Smooth muscle cell (in vitro differentiated cells): ENCODE measurements around the gene SLC13A3. TPM values are rescaled to one million over a fixed set of nuclear protein-coding genes. Genes with fewer than 3 reads are reported as not detected.

Experiments used
- DNase-seq: peaks from one replicate; lab custom pipeline; 2025; ENCODE audit not compliant: unreplicated experiment; lab: John Stamatoyannopoulos, UW
- H2AFZ ChIP-seq: fragments of 200-600 bp; sonication (generic); 2 replicates; pipeline ENCODE4 v1.6.0; 2016; ENCODE audit warnings: antibody characterized with exemption, low read depth, mild to moderate bottlenecking
- H3F3A ChIP-seq: fragments of 200-600 bp; sonication (generic); 2 replicates; pipeline ENCODE4 v1.6.0; 2017; ENCODE audit warnings: antibody characterized with exemption, low read depth
- H3K27ac ChIP-seq: fragments of 200-600 bp; sonication (generic); 2 replicates; pipeline ENCODE4 v1.5.1; 2016; ENCODE audit warnings: low read depth, mild to moderate bottlenecking
- H3K27me3 ChIP-seq: fragments of 200-600 bp; sonication (generic); 2 replicates; pipeline ENCODE4 v1.6.1; 2016; ENCODE audit warnings: low read depth, mild to moderate bottlenecking
- H3K36me3 ChIP-seq: fragments of 200-600 bp; sonication (generic); 2 replicates; pipeline ENCODE4 v1.5.1; 2016; ENCODE audit warnings: low read depth
- H3K4me1 ChIP-seq: fragments of 200-600 bp; sonication (generic); 2 replicates; pipeline ENCODE4 v1.5.1; 2016; ENCODE audit warnings: low read depth
- H3K4me2 ChIP-seq: fragments of 200-600 bp; sonication (generic); 2 replicates; pipeline ENCODE4 v1.6.0; 2016; ENCODE audit warnings: mild to moderate bottlenecking
- H3K4me3 ChIP-seq: fragments of 200-600 bp; sonication (generic); 2 replicates; pipeline ENCODE4 v1.5.1; 2016; ENCODE audit warnings: mild to moderate bottlenecking
- H3K79me2 ChIP-seq: fragments of 200-600 bp; sonication (generic); 2 replicates; pipeline ENCODE4 v1.6.0; 2016; ENCODE audit warnings: low read depth, mild to moderate bottlenecking
- H3K9ac ChIP-seq: fragments of 200-600 bp; sonication (generic); 2 replicates; pipeline ENCODE4 v1.6.0; 2016; ENCODE audit warnings: low read depth
- H3K9me3 ChIP-seq: fragments of 200-600 bp; sonication (generic); replicated peaks from 2 replicates; pipeline ENCODE4 v1.5.1; 2016; ENCODE audit warnings: low read depth
- H4K20me1 ChIP-seq: fragments of 200-600 bp; sonication (generic); 2 replicates; pipeline ENCODE4 v1.6.0; 2016; ENCODE audit warnings: low read depth
- CTCF ChIP-seq: fragments of 200-600 bp; sonication (generic); IDR thresholded peaks from 2 replicates; pipeline ENCODE4 v1.5.1; 2017; ENCODE audit warnings: borderline replicate concordance, mild to moderate bottlenecking, antibody characterized with exemption; ENCODE audit not compliant: insufficient read depth, poor library complexity, severe bottlenecking
- WGBS: methylation state at CpG from one replicate; pipeline ENCODE4 v1.1.7; 2016; ENCODE audit warnings: low lambda C conversion rate; 5-methylcytosine and 5-hydroxymethylcytosine counted together
- polyA plus RNA-seq: library from polyadenylated mRNA; unstranded; fragments of >200 nt; fragmentation: Nextera tagmentation; extraction: Ambion mirVana; gene quantifications from 2 replicates; pipeline ENCODE4 v1.2.1, GENCODE V29; 2016
- total RNA-seq: library from RNA; depleted of rRNA; stranded (reverse); fragments of >200 nt; gene quantifications from 2 replicates; pipeline ENCODE4 v1.2.3, GENCODE V29; 2014

Gene SLC13A3
- total and polyA plus RNA-seq, 2 experiments from 2014 or later, result 6.4 to 7.7 TPM

DNA sequence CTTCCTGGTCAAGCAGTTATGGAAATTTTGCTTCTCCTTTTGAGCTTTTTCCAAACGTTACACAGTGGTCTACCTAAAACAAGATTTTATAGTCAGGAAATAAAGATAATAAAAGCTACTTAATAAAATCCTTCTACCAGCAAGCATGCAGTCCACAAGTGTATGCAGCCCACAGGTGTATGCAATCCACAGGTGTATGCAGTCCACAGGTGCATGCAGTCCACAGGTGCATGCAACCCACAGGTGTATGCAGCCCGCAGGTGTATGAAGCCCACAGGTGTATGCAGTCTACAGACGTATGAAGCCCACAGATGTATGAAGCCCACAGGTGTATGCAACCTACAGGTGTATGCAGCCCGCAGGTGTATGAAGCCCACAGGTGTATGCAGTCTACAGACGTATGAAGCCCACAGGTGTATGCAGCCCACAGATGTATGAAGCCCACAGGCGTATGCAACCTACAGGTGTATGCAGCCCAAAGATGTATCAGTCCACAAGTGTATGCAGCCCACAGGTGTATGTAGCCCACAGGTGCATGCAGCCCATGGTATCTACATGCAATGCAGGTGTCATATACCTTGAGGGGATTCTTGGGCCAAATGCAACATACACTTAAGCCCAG, 74.4 kb downstream of the SLC13A3 start:
- Histone ChIP-seq H3K4me2 (no peak overlapping the region), H3K27ac (no peak overlapping the region), H2AFZ (no peak overlapping the region), H4K20me1 (no peaks in the 10 kb centered on the region), H3K36me3 (no peaks in the 10 kb centered on the region), H3K4me1 (no peaks in the 10 kb centered on the region), H3F3A (no peaks in the 10 kb centered on the region), H3K9ac (no peak overlapping the region), H3K4me3 (no peak overlapping the region), H3K9me3 (no peaks in the 10 kb centered on the region), H3K79me2 (no peaks in the 10 kb centered on the region), H3K27me3 (no peaks in the 10 kb centered on the region)
- 75% methylated on average over 6 of the region's 6 CpGs for WGBS
- TF ChIP-seq CTCF, result no peak
- DNase-seq, result no peak

DNA sequence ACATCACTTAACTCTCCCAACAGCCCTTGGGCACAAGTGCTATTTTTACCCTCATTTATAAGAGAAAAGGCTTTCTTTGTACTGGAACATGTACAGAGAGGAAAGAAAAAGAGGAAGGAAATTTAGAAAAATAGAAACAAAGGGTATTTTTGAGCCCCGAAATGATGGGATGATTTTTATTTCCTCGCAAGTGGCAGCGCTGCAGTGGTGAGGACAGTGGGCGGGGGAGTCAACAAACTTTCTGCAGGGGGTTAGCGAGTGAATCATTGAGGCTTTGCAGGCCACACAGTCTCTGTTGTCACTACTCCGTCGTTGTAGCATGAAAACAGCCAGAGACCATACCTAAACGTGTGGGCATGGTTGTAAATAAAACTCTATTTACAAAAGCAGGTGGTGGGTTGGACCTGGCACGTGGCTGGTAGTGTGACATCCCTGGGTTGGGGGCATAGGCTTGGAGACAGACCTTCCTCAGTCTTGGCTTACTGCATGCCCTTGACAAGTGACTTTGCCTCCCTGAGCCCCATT, 75.3 kb downstream of the SLC13A3 start:
- Histone ChIP-seq H2AFZ (no peak overlapping the region), H3K27me3 (no peaks in the 10 kb centered on the region), H3K9ac (no peak overlapping the region), H3F3A (no peaks in the 10 kb centered on the region), H3K4me1 (no peaks in the 10 kb centered on the region), H3K27ac (no peak overlapping the region), H3K36me3 (no peaks in the 10 kb centered on the region), H4K20me1 (no peaks in the 10 kb centered on the region), H3K4me3 (no peak overlapping the region), H3K4me2 (no peak overlapping the region), H3K9me3 (no peaks in the 10 kb centered on the region), H3K79me2 (no peaks in the 10 kb centered on the region)
- no peak for DNase-seq
- WGBS, result 58% methylated on average over 9 of the region's 9 CpGs
- TF ChIP-seq CTCF, result no peak

DNA sequence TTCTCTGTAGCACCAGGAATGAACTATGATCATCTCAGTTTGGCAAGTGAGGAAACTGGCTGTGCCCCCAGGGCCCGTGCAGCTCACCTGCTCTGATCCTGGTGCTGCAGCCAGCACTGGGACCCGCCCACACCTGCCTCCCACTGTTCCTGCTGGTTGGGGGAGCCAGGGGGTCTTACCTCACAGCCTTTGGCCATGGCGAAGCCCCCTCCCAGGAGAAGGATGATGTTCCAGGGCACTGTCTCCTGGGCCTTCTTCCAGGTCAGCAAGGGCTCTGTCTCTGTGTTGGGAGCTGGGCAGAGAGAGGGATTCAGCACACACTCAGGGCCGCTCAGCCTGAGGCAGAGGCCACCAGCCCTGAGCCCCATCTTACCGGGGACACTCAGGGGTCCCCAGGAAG, 75.9 kb downstream of the SLC13A3 start:
- no peaks in the 10 kb centered on the region for H3K4me1 ChIP-seq
- no peaks in the 10 kb centered on the region for H3K27me3 ChIP-seq
- no peak for DNase-seq
- no peak overlapping the region for H3K9ac ChIP-seq
- no peaks in the 10 kb centered on the region for H3K36me3 ChIP-seq
- no peak overlapping the region for H2AFZ ChIP-seq
- no peaks in the 10 kb centered on the region for H3F3A ChIP-seq
- H3K4me2 ChIP-seq, result no peak overlapping the region
- no peaks in the 10 kb centered on the region for H4K20me1 ChIP-seq
- WGBS, result 77% methylated on average over 5 of the region's 5 CpGs
- TF ChIP-seq CTCF, result no peak
- no peak overlapping the region for H3K27ac ChIP-seq
- H3K9me3 ChIP-seq, result no peaks in the 10 kb centered on the region
- H3K79me2 ChIP-seq, result no peaks in the 10 kb centered on the region
- H3K4me3 ChIP-seq, result no peak overlapping the region
